ENCODE results near the gene MRPS6.

Gene MRPS6

GRCh38 chr21:34132202-34132601, 58.8 kb downstream of the MRPS6 start:
- Histone ChIP-seq H3K4me3 (replicated peaks; ENCODE audit: insufficient read depth, low read length) (no peak overlapping the region), H3K27me3 (ENCODE audit: insufficient read depth, poor library complexity, severe bottlenecking) (no peaks in the 10 kb centered on the region), H3K27ac (replicated peaks) (peak overlapping the region; percentile 52)
- TF ChIP-seq SPI1 (IDR thresholded peaks at IDR 0.05; ENCODE audit: borderline replicate concordance, low read depth) (no peak), CTCF (IDR thresholded peaks at IDR 0.05; ENCODE audit: insufficient read depth, low read length) (no peak), POLR2AphosphoS5 (IDR thresholded peaks at IDR 0.05; ENCODE audit: low read depth) (no peak), GABPA (IDR thresholded peaks at IDR 0.05; ENCODE audit: low read depth) (no peak), REST (IDR thresholded peaks at IDR 0.05; ENCODE audit: insufficient replicate concordance, low read depth) (no peak)
- DNase-seq (ENCODE audit: low read depth in 1 of 2, low spot score in 1 of 2), result peak in 1 of 2 experiments; percentile 8

GRCh38 chr21:34132926-34133325, 59.5 kb downstream of the MRPS6 start:
- Histone ChIP-seq H3K4me3 (replicated peaks; ENCODE audit: insufficient read depth, low read length) (no peak overlapping the region), H3K27me3 (ENCODE audit: insufficient read depth, poor library complexity, severe bottlenecking) (no peaks in the 10 kb centered on the region), H3K27ac (replicated peaks) (peak overlapping the region; percentile 52)
- DNase-seq (ENCODE audit: low read depth in 1 of 2, low spot score in 1 of 2), result peak in 1 of 2 experiments; percentile 65
- TF ChIP-seq SPI1 (IDR thresholded peaks at IDR 0.05; ENCODE audit: borderline replicate concordance, low read depth), result peak; percentile 92
- TF ChIP-seq REST (IDR thresholded peaks at IDR 0.05; ENCODE audit: insufficient replicate concordance, low read depth), result no peak
- no peak for TF ChIP-seq GABPA (IDR thresholded peaks at IDR 0.05; ENCODE audit: low read depth)
- no peak for TF ChIP-seq POLR2AphosphoS5 (IDR thresholded peaks at IDR 0.05; ENCODE audit: low read depth)

- Histone ChIP-seq H3K27me3 (ENCODE audit: insufficient read depth, poor library complexity, severe bottlenecking) (no peaks in the 10 kb centered on the region), H3K4me3 (replicated peaks; ENCODE audit: insufficient read depth, low read length) (no peak overlapping the region), H3K27ac (replicated peaks) (peak overlapping the region; percentile 52)
- DNase-seq (ENCODE audit: low read depth in 1 of 2, low spot score in 1 of 2), result no peak
- no peak for TF ChIP-seq CTCF (IDR thresholded peaks at IDR 0.05; ENCODE audit: insufficient read depth, low read length)
- TF ChIP-seq GABPA (IDR thresholded peaks at IDR 0.05; ENCODE audit: low read depth), result no peak
- TF ChIP-seq REST (IDR thresholded peaks at IDR 0.05; ENCODE audit: insufficient replicate concordance, low read depth), result no peak
- TF ChIP-seq POLR2AphosphoS5 (IDR thresholded peaks at IDR 0.05; ENCODE audit: low read depth), result no peak
- TF ChIP-seq SPI1 (IDR thresholded peaks at IDR 0.05; ENCODE audit: borderline replicate concordance, low read depth), result no peak
These were observed 60.0 kb downstream of the MRPS6 start for GRCh38 chr21:34133392-34133791.
